ENCODE results near the gene NCAPD3. TPM values are rescaled to one million over a fixed set of nuclear protein-coding genes. Genes with fewer than 3 reads are reported as not detected.
A peak's percentile ranks its signal among the peaks of the same experiment; 100 is the strongest.

The NCAPD3 gene
- total RNA-seq, 2 donors from 2014 or later = 55.6 to 121 TPM

GRCh38 chr11:134140961-134141490, 82.7 kb downstream of the NCAPD3 start:
- peaks cover 6 to 7% of the 10 kb centered on the region in 2 donors for H3K27me3 Mint-ChIP-seq

GRCh38 chr11:134139873-134140331, 83.9 kb downstream of the NCAPD3 start:
- peaks cover 6 to 7% of the 10 kb centered on the region in 2 donors for H3K27me3 Mint-ChIP-seq
- no peaks in the 10 kb centered on the region for H3K36me3 Mint-ChIP-seq
- peaks cover 6 to 7% of the 10 kb centered on the region in 2 donors for H3K4me1 Mint-ChIP-seq (ENCODE audit: low read depth in 2 of 2)
- H3K4me3 Mint-ChIP-seq = no peak overlapping the region
- peak; percentile 54 to 62 for ATAC-seq
- H3K9me3 Mint-ChIP-seq = no peaks in the 10 kb centered on the region
- DNase-seq (ENCODE audit: low spot score) = no peak
- no peak overlapping the region for H3K27ac Mint-ChIP-seq

More at GRCh38 chr11:134140961-134141490, 82.7 kb downstream of the NCAPD3 start:
- H3K4me3 Mint-ChIP-seq = no peak overlapping the region
- ATAC-seq = peak in 1 of 2 donors; percentile 41
- H3K4me1 Mint-ChIP-seq (ENCODE audit: low read depth in 2 of 2) = peaks cover 7 to 8% of the 10 kb centered on the region in 2 donors
- H3K36me3 Mint-ChIP-seq = no peaks in the 10 kb centered on the region
- DNase-seq (ENCODE audit: low spot score) = no peak
- no peaks in the 10 kb centered on the region for H3K9me3 Mint-ChIP-seq
- H3K27ac Mint-ChIP-seq = no peak overlapping the region

- no peak overlapping the region for H3K4me3 Mint-ChIP-seq
- no peaks in the 10 kb centered on the region for H3K9me3 Mint-ChIP-seq
- no peak overlapping the region for H3K27ac Mint-ChIP-seq
- no peak for ATAC-seq
- no peaks in the 10 kb centered on the region for H3K36me3 Mint-ChIP-seq
- DNase-seq (ENCODE audit: low spot score) = no peak
- H3K27me3 Mint-ChIP-seq = peaks cover 7% of the 10 kb centered on the region in 2 donors
- H3K4me1 Mint-ChIP-seq (ENCODE audit: low read depth in 2 of 2) = peaks cover 3 to 6% of the 10 kb centered on the region in 2 donors
Measured at GRCh38 chr11:134139303-134139872, 84.4 kb downstream of the NCAPD3 start.

GRCh38 chr11:134138376-134138775, 85.4 kb downstream of the NCAPD3 start:
- no peaks in the 10 kb centered on the region for H3K4me1 Mint-ChIP-seq (ENCODE audit: low read depth in 2 of 2)
- H3K27me3 Mint-ChIP-seq = peaks cover 13 to 16% of the 10 kb centered on the region in 2 donors
- no peak overlapping the region for H3K4me3 Mint-ChIP-seq
- peaks cover 3% of the 10 kb centered on the region for H3K9me3 Mint-ChIP-seq
- H3K27ac Mint-ChIP-seq = no peak overlapping the region
- DNase-seq (ENCODE audit: low spot score) (no peak), ATAC-seq (no peak)
- H3K36me3 Mint-ChIP-seq = peaks cover 6% of the 10 kb centered on the region

GRCh38 chr11:134134167-134134566, 89.6 kb downstream of the NCAPD3 start:
- no peak overlapping the region for H3K27ac Mint-ChIP-seq
- no peak for ATAC-seq
- H3K36me3 Mint-ChIP-seq = peaks cover 19% of the 10 kb centered on the region

GRCh38 chr11:134132808-134133207, 91.0 kb downstream of the NCAPD3 start:
- ATAC-seq = no peak
- H3K27ac Mint-ChIP-seq = no peak overlapping the region
- peaks cover 19% of the 10 kb centered on the region for H3K36me3 Mint-ChIP-seq

More at GRCh38 chr11:134134167-134134566, 89.6 kb downstream of the NCAPD3 start:
- Mint-ChIP-seq H3K9me3 (peaks cover 12% of the 10 kb centered on the region), H3K4me3 (no peak overlapping the region), H3K27me3 (peaks cover 9 to 17% of the 10 kb centered on the region in 2 donors), H3K4me1 (ENCODE audit: low read depth in 2 of 2) (no peaks in the 10 kb centered on the region)
- no peak for DNase-seq (ENCODE audit: low spot score)

GRCh38 chr11:134131628-134132244, 92.0 kb downstream of the NCAPD3 start:
- H3K4me3 Mint-ChIP-seq = no peak overlapping the region
- H3K9me3 Mint-ChIP-seq = peaks cover 12% of the 10 kb centered on the region
- ATAC-seq (no peak), DNase-seq (ENCODE audit: low spot score) (no peak)
- H3K36me3 Mint-ChIP-seq = peaks cover 19% of the 10 kb centered on the region
- H3K4me1 Mint-ChIP-seq (ENCODE audit: low read depth in 2 of 2) = no peaks in the 10 kb centered on the region
- H3K27ac Mint-ChIP-seq = no peak overlapping the region
- peaks cover 15 to 23% of the 10 kb centered on the region in 2 donors for H3K27me3 Mint-ChIP-seq

More at GRCh38 chr11:134132808-134133207, 91.0 kb downstream of the NCAPD3 start:
- H3K4me3 Mint-ChIP-seq = no peak overlapping the region
- H3K9me3 Mint-ChIP-seq = peaks cover 12% of the 10 kb centered on the region
- no peaks in the 10 kb centered on the region for H3K4me1 Mint-ChIP-seq (ENCODE audit: low read depth in 2 of 2)
- DNase-seq (ENCODE audit: low spot score) = no peak
- H3K27me3 Mint-ChIP-seq = peaks cover 12 to 17% of the 10 kb centered on the region in 2 donors

GRCh38 chr11:134126217-134126822, 97.4 kb downstream of the NCAPD3 start:
- no peak for ATAC-seq
- Mint-ChIP-seq H3K4me1 (ENCODE audit: low read depth in 2 of 2) (peaks cover 4 to 5% of the 10 kb centered on the region in 2 donors), H3K27me3 (peaks cover 35 to 45% of the 10 kb centered on the region in 2 donors), H3K9me3 (peaks cover 2% of the 10 kb centered on the region), H3K36me3 (peaks cover 4% of the 10 kb centered on the region), H3K4me3 (no peak overlapping the region), H3K27ac (no peak overlapping the region)
- DNase-seq (ENCODE audit: low spot score) = no peak

GRCh38 chr11:134125507-134125906, 98.3 kb downstream of the NCAPD3 start:
- DNase-seq (ENCODE audit: low spot score) (no peak), ATAC-seq (no peak)
- Mint-ChIP-seq H3K36me3 (no peaks in the 10 kb centered on the region), H3K27me3 (peaks cover 38 to 44% of the 10 kb centered on the region in 2 donors), H3K4me1 (ENCODE audit: low read depth in 2 of 2) (peaks cover 4 to 5% of the 10 kb centered on the region in 2 donors), H3K9me3 (no peaks in the 10 kb centered on the region), H3K27ac (no peak overlapping the region), H3K4me3 (no peak overlapping the region)

- no peak overlapping the region for H3K27ac Mint-ChIP-seq
- H3K36me3 Mint-ChIP-seq = no peaks in the 10 kb centered on the region
- DNase-seq (ENCODE audit: low spot score) = no peak
- H3K27me3 Mint-ChIP-seq = peaks cover 38 to 44% of the 10 kb centered on the region in 2 donors
- no peak for ATAC-seq
- H3K4me1 Mint-ChIP-seq (ENCODE audit: low read depth in 2 of 2) = peaks cover 4 to 5% of the 10 kb centered on the region in 2 donors
- H3K4me3 Mint-ChIP-seq = no peak overlapping the region
- H3K9me3 Mint-ChIP-seq = no peaks in the 10 kb centered on the region
Measured at GRCh38 chr11:134124660-134125451, 98.9 kb downstream of the NCAPD3 start.

GRCh38 chr11:134120921-134121526, 102.7 kb downstream of the NCAPD3 start:
- ATAC-seq = no peak
- DNase-seq (ENCODE audit: low spot score) = no peak
- Mint-ChIP-seq H3K27me3 (peaks cover 33 to 39% of the 10 kb centered on the region in 2 donors), H3K4me1 (ENCODE audit: low read depth in 2 of 2) (peaks cover 5 to 7% of the 10 kb centered on the region in 2 donors), H3K9me3 (no peaks in the 10 kb centered on the region), H3K27ac (no peak overlapping the region), H3K4me3 (no peak overlapping the region), H3K36me3 (no peaks in the 10 kb centered on the region)

GRCh38 chr11:134120143-134120850, 103.5 kb downstream of the NCAPD3 start:
- DNase-seq (ENCODE audit: low spot score) (no peak), ATAC-seq (no peak)
- Mint-ChIP-seq H3K27ac (no peak overlapping the region), H3K36me3 (no peaks in the 10 kb centered on the region), H3K4me1 (ENCODE audit: low read depth in 2 of 2) (peaks cover 0 to 7% of the 10 kb centered on the region in 2 donors), H3K4me3 (no peak overlapping the region), H3K9me3 (no peaks in the 10 kb centered on the region), H3K27me3 (peaks cover 29 to 35% of the 10 kb centered on the region in 2 donors)

Measured in natural killer cell treated with Interleukin-12 subunit alpha and Interleukin-12 subunit beta and Interleukin-15 and Interleukin-18, amount 100 ng/mL, for 72 hours (primary cell).